ENCODE results near the gene PLD1.

GRCh38 chr3:171815973-171816595 is 5.8 kb upstream of the PLD1 start:
- TF ChIP-seq CTCF (IDR thresholded peaks at IDR 0.05) = no peak
- TF ChIP-seq POLR2A (IDR thresholded peaks at IDR 0.05) = no peak
- TF ChIP-seq POLR2AphosphoS5 (IDR thresholded peaks at IDR 0.05) = no peak
- TF ChIP-seq EP300 (IDR thresholded peaks at IDR 0.05) = no peak
